Esophagus squamous epithelium (tissue), 5 donors: ENCODE data around the gene TAX1BP3. TPM values are rescaled to one million over a fixed set of nuclear protein-coding genes. Genes with fewer than 3 reads are reported as not detected.

ENCODE experiments used
- DNase-seq: peaks from one replicate; lab custom pipeline; 2025; lab: John Stamatoyannopoulos, UW
- H3K27ac ChIP-seq, 4 donors: fragments of 200-600 bp; sonication (generic); one replicate each; pipeline ENCODE4 v1.5.1; 2016 to 2019; ENCODE audit warnings: mild to moderate bottlenecking in 1 of 4
- H3K27me3 ChIP-seq, 4 donors: fragments of 200-600 bp; sonication (generic); 1 replicate in 3 of 4; 2 replicates in 1 of 4; pipeline versions ENCODE4 v1.5.1 to v1.6.0; 2017 to 2021; ENCODE audit warnings: antibody characterized with exemption in 1 of 4
- H3K36me3 ChIP-seq, 3 donors: fragments of 200-600 bp; sonication (generic); one replicate each; pipeline ENCODE4 v1.5.1; 2016 to 2019
- H3K4me1 ChIP-seq, 3 donors: fragments of 200-600 bp; sonication (generic); one replicate each; pipeline ENCODE4 v1.5.1; 2017 to 2019
- H3K4me3 ChIP-seq, 4 donors: fragments of 200-600 bp; sonication (generic); 1 replicate in 3 of 4; 2 replicates in 1 of 4; pipeline ENCODE4 v1.5.1; 2016 to 2019; ENCODE audit warnings: mild to moderate bottlenecking in 2 of 4, moderate library complexity in 1 of 4
- H3K9me3 ChIP-seq, 3 donors: fragments of 200-600 bp; sonication (generic); one replicate each; pipeline ENCODE4 v1.5.1; 2016 to 2019
- POLR2A ChIP-seq, 4 donors: fragments of 450-650 bp; IDR thresholded peaks; one replicate each; pipeline ENCODE4 v1.6.1; 2017; ENCODE audit warnings: antibody characterized with exemption in 4 of 4, mild to moderate bottlenecking in 4 of 4, moderate library complexity in 3 of 4
- WGBS, 2 donors: methylation state at CpG; one replicate each; pipeline ENCODE4 v1.1.5; 2018; 5-methylcytosine and 5-hydroxymethylcytosine counted together
- intact Hi-C: fragments of 100-400 bp; cut with DNase I; formaldehyde crosslinking; loops from one replicate; pipeline ENCODE4 v1.15.0; 2022
- total RNA-seq, 4 donors: library from RNA; depleted of rRNA; stranded (reverse); fragments of >200 nt; gene quantifications; one replicate each; pipeline ENCODE4 v1.1.0, GENCODE V29; 2016
- TF ChIP-seq, protein P1 (sequence below), 6 experiments: fragments of 450-650 bp in 4 of 6; fragments of 200-600 bp in 2 of 6; sonication (generic) in 2 of 6; IDR thresholded peaks; one replicate each; pipeline ENCODE4 v1.5.1; 2016 to 2019; ENCODE audit warnings: antibody characterized with exemption in 6 of 6, mild to moderate bottlenecking in 4 of 6, moderate library complexity in 4 of 6
- donor health status: DM: yes; HTN: yes; CAD: no.

Gene TAX1BP3
- total RNA-seq, 4 donors from 2014 or later = 185 to 371 (median 293) TPM

DNA sequence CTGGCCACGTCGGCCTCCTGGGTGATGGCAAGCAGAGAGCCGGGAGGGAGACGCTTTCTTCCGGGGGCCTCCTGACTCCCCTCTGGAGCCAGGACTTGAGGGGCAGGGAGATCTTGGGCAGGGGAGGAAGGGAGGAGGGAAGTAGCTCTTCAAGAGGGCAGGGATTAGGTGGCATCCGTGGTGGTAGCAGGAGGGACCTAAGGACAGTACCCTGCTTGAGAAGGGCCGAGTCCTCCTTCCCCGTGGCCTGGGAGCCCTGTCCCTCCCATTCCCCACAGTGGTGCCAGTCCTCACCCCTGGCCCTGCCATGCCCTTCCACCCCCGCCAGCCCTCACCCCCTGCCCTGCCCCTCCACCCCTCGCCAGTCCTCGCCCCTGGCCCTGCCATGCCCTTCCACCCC lies 12.6 kb downstream of the TAX1BP3 start:
- DNase-seq = no peak
- intact Hi-C loops = no loop called here
- Histone ChIP-seq H3K27ac (no peak overlapping the region), H3K4me1 (peaks cover 23 to 44% (median 27%) of the 10 kb centered on the region in 3 donors), H3K9me3 (no peaks in the 10 kb centered on the region), H3K4me3 (no peak overlapping the region), H3K36me3 (peaks cover 0 to 9% (median 0%) of the 10 kb centered on the region in 3 donors), H3K27me3 (no peaks in the 10 kb centered on the region)
- TF ChIP-seq POLR2A (IDR thresholded peaks at IDR 0.05) = no peak
- TF ChIP-seq, protein P1, sequence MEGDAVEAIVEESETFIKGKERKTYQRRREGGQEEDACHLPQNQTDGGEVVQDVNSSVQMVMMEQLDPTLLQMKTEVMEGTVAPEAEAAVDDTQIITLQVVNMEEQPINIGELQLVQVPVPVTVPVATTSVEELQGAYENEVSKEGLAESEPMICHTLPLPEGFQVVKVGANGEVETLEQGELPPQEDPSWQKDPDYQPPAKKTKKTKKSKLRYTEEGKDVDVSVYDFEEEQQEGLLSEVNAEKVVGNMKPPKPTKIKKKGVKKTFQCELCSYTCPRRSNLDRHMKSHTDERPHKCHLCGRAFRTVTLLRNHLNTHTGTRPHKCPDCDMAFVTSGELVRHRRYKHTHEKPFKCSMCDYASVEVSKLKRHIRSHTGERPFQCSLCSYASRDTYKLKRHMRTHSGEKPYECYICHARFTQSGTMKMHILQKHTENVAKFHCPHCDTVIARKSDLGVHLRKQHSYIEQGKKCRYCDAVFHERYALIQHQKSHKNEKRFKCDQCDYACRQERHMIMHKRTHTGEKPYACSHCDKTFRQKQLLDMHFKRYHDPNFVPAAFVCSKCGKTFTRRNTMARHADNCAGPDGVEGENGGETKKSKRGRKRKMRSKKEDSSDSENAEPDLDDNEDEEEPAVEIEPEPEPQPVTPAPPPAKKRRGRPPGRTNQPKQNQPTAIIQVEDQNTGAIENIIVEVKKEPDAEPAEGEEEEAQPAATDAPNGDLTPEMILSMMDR (IDR thresholded peaks at IDR 0.05) = no peak
- WGBS, 2 donors = 64 to 85% methylated on average over 6 of the region's 11 CpGs

DNA sequence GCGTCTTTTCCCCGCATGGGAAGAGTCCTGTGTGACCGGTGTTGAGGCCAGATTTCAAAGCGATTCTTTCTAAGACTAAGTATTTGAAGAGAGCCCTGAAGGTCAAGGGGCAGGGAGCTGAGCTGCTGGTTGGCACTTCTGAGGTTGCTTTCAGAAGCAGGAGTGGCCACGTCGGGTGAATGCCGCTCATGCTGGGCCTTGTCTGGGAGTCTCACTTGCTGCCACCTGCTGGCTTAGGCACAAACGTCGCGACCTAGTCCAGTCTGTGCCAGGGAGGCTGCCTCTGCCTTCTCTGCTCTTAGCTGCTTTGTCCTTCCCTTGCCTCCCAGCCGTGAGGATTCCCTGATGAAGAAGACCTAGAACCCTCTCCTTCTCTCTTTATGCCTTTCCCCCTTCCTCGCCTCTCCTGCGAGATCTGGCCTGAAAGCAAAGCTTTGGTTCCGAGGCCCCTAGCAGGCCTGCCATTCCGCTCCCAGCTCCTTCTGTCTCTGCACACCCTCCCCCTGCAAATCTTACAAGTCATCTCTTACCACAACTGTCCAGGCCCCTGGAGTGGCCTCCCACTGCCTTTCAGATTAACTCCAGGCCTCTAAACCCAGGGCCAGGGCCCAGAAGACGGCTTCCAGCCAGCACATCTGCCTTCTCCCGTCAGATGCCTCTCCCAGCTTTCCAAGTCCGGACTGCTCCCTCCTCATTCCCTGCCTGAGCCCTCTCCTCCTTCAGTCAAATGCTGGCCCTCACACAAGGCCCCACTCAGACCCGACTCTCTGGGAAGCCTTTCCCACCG lies 20.4 kb downstream of the TAX1BP3 start:
- no peak for DNase-seq
- 58 to 60% methylated on average over 17 to 20 of the region's 20 CpGs for WGBS, 2 donors
- TF ChIP-seq, protein P1 (IDR thresholded peaks at IDR 0.05) = peak in 5 of 6 experiments; percentile 26 to 68 (median 29)
- no peak for TF ChIP-seq POLR2A (IDR thresholded peaks at IDR 0.05)
- H3K4me1 ChIP-seq = no peaks in the 10 kb centered on the region
- intact Hi-C loops = no loop called here
- H3K4me3 ChIP-seq = no peak overlapping the region
- H3K36me3 ChIP-seq = peaks cover 0 to 58% (median 0%) of the 10 kb centered on the region in 3 donors
- H3K9me3 ChIP-seq = no peaks in the 10 kb centered on the region
- H3K27me3 ChIP-seq = no peaks in the 10 kb centered on the region
- no peak overlapping the region for H3K27ac ChIP-seq

DNA sequence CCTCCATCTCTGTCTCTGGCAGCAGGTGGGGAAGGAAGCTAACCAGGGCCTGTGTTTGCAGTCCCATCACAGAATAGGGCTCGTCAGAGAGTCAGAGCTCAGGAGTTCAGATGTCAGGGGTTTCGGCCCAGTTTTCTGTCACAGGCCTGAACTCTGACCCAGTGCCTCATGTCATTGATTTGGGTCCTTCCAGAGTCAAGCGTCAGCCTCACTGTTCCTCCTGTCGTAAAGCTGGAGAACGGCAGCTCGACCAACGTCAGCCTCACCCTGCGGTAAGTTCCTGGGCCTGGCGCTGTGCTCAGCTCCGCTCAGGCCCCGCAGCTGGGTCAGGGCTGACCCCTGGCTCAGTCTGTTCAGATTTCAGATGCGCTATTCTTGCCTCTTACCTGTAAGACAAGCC lies 21.1 kb downstream of the TAX1BP3 start:
- Histone ChIP-seq H3K4me1 (no peaks in the 10 kb centered on the region), H3K4me3 (no peak overlapping the region), H3K27ac (no peak overlapping the region), H3K9me3 (no peaks in the 10 kb centered on the region), H3K36me3 (peaks cover 0 to 65% (median 0%) of the 10 kb centered on the region in 3 donors), H3K27me3 (no peaks in the 10 kb centered on the region)
- WGBS, 2 donors = 78 to 100% methylated on average over 2 to 8 of the region's 12 CpGs
- no peak for TF ChIP-seq POLR2A (IDR thresholded peaks at IDR 0.05)
- TF ChIP-seq, protein P1 (IDR thresholded peaks at IDR 0.05) = no peak
- DNase-seq = no peak
- intact Hi-C loops = no loop called here

DNA sequence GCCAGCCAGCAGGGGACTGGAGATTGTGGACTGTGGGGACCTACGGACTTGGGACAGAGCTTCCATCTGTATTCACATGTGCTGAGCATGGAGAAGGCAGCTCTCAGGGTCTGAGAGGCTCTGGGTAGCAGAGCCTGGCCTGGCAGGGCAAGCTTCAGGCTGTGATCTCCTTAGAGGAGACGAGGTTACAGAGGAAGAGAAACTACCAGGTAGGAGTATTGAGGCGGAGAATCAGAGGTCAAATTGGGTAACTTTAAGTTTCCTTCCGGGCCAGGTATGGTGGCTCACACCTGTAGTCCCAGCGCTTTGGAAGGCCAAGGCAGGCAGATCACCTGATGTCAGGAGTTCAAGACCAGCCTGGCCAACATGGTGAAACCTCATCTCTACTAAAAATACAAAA lies 23.1 kb downstream of the TAX1BP3 start:
- H3K4me3 ChIP-seq = no peak overlapping the region
- no peak overlapping the region for H3K27ac ChIP-seq
- H3K27me3 ChIP-seq = no peaks in the 10 kb centered on the region
- TF ChIP-seq, protein P1 (IDR thresholded peaks at IDR 0.05) = no peak
- TF ChIP-seq POLR2A (IDR thresholded peaks at IDR 0.05) = no peak
- no peaks in the 10 kb centered on the region for H3K4me1 ChIP-seq
- 61 to 83% methylated on average over 3 to 5 of the region's 5 CpGs for WGBS, 2 donors
- no peaks in the 10 kb centered on the region for H3K9me3 ChIP-seq
- H3K36me3 ChIP-seq = peaks cover 0 to 77% (median 0%) of the 10 kb centered on the region in 3 donors
- DNase-seq = no peak
- intact Hi-C loops = no loop called here

DNA sequence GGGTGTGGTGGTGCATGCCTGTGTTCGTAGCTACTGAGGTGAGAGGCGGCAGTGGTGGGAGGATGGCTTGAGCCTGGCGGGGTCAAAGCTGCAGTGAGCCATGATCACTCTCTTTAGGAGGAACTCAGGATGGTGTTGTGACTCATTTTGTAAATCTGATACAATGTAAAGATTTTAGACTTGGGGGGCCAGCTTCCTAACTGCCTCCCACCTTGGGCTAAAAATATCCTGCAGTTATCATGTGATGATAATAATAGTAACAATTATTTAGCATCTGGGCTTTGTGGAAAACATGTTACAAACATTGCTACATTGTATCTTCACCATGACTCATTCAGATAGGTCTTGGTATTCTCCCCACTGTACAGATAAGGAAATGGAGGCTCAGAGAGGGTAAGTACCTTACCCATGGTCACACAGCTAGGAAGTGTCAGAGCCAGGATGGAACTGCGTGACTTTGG lies 24.5 kb downstream of the TAX1BP3 start:
- Histone ChIP-seq H3K4me3 (no peak overlapping the region), H3K4me1 (no peaks in the 10 kb centered on the region), H3K9me3 (no peaks in the 10 kb centered on the region), H3K27ac (no peak overlapping the region), H3K36me3 (peaks cover 0 to 78% (median 0%) of the 10 kb centered on the region in 3 donors), H3K27me3 (no peaks in the 10 kb centered on the region)
- intact Hi-C loops = no loop called here
- TF ChIP-seq POLR2A (IDR thresholded peaks at IDR 0.05) = no peak
- TF ChIP-seq, protein P1 (IDR thresholded peaks at IDR 0.05) = no peak
- DNase-seq = no peak
- 79 to 91% methylated on average over 4 of the region's 4 CpGs for WGBS, 2 donors
